Measurements from ENCODE around the gene DCXR.

The DCXR gene

GRCh38 chr17:82008941-82009405, 28.5 kb downstream of the DCXR start:
- FAIRE-seq = no peak

DNA sequence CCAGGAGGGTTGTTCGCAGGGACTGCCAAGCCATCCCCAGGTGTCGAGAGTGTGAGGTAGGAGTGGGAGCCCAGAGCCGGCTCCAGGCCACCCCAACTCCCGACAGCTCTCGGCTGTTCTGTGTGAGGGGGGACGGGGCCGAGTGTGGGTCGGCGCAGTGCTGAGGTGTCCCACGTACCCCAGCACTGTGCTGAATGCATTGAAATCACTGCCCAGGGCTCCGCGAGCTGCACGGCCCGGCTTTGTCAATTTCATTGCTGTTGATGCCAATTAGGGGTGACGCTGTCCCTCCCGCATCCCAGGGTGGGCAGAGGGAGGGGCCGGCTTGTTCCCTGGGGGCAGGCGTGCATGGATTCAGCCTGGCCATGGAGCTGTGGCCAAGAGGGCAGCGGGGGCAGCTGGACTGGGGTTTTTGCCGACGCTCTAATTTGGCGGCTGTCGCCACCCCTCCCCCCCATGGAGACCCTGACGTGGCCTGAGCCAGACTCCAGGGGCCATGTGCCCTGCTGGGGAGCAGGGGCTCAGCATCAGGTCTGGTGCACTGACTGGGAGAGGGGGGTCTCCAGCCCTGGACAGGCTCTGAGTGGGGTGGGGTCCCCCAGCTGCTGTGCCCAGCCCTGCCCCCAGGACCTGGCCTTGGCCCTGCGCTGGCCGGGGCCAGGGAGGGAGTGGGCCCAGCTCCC, 29.1 kb downstream of the DCXR start:
- no peak for FAIRE-seq

GRCh38 chr17:82007495-82008257, 29.8 kb downstream of the DCXR start:
- no peak for FAIRE-seq

DNA sequence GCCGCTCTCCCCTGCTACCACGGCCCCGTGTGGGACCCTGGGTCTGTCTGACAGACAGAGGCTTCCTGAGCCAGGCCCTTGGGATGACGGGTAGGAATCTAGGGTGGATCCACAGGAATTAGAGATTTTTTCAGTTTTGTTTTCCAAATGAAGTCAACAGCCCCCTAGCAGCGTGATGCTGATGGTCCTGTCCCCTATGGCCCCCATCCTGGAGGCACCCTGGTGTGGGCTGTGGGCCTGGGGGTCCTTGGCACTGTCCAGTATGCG, 30.3 kb downstream of the DCXR start:
- no peak for FAIRE-seq

DNA sequence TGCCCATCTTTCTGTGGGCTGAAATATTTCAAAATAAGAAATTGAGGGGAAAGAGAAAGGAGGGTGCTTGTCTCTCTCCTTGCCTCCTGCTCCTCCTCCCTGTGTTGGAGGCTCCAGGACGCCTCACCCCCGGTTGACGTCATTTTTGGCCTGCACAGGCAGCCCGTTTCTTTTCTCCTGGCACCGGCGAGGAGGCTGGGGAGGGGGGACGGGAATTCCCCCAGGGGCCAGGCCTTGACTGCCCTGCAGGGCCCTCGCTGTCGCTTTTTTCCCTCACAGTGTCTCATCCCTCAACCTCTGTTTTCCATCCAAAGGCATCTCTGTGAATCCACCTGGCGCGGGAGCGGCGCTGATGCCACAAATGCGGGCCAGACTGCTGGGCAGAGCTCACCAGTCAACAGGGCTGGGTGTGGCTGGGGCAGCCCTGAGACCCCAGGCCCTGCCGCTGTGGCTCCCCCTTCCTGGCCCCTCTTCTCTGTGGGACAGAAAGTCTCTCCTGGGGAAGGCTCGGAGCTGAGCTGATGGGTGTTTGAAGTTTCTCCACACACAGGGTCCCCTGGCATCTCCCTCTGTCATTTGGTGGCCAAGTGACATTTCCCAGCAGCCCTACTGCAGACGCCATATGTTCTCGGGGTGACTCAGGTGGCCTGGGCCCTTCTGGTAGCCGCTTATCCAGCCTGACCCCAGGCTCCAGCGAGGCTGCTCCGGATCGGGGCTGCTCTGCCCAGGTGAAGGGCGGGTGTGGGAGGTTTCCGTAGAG, 30.8 kb downstream of the DCXR start:
- no peak for FAIRE-seq

DNA sequence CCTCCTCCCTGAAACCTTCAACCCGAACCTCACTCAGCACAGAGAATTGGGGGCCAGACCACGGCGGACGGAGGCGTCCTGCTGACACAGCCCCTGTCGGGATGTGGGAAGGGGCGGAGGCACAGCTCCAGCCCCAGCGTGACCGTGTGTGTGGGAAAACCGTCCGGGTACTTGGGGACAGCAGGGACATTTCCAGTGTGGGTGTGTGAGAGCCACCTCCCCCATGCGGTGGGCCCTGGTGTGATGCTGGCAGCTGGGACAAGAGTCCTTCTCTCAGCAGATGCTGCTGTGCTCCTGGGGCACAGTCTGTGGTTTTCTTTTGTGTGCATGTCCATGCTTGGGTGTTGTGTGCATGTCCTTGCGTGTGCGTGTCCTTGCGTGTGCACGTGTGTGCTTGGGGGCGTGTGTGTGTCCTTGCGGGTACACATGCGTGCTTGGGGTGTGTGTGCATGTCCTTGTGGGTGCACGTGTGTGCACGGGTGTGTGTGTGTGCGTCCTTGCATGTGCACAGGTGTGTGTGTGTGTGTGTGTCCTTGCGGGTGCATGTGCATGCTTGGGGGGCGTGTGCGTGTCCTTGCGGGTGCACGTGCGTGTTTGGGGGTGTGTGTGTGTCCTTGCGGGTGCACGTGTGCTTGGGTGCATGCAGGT, 31.7 kb downstream of the DCXR start:
- no peak for FAIRE-seq

DNA sequence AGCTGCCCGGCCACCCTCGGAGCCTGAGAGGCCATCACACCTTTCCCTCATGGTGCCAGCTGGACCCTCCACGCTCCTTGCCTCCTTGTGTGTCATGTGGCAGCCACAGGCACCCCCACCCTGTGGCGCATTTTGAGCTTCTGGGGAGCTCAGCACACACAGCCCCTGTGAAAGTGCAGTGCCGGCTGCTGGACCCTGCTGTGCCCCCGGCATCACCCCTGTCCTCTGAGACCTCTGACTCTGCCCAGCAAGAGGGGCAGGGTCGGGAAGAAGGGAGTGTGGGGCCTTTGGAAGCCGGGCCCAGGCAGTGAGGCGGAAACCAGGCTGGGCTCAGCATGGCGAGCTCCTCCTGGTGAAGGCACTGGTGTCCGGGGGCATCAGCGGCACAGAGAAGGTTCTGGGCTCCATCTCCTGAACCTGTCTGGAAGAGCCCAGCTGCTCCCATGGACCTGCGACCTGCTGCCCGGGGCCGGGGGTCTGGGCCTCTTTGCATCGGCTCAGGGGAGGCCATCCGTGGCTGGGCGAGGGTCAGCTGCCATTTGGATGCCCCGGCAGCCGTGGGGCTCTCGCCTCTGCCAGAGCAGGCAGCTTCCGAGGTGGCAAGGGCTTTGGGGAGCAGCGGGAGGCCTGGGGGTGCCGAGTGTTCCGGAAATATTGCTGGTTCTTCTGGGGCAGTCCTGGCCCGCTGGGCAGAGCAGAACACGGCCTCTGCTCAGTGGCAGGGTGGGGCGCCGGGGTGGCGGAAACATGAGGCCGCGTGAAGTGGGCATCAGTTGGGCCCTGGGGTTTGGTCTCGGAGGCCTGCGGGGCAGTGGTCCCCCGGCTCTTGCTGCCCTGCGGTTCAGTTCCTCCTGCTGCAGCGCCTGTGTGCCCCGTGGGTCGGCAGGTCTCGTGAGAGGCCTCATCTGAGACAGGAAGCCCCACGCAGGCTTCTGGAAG, 32.7 kb downstream of the DCXR start:
- no peak for FAIRE-seq

- FAIRE-seq = no peak
These were observed 33.8 kb downstream of the DCXR start for GRCh38 chr17:82003411-82004381.

DNA sequence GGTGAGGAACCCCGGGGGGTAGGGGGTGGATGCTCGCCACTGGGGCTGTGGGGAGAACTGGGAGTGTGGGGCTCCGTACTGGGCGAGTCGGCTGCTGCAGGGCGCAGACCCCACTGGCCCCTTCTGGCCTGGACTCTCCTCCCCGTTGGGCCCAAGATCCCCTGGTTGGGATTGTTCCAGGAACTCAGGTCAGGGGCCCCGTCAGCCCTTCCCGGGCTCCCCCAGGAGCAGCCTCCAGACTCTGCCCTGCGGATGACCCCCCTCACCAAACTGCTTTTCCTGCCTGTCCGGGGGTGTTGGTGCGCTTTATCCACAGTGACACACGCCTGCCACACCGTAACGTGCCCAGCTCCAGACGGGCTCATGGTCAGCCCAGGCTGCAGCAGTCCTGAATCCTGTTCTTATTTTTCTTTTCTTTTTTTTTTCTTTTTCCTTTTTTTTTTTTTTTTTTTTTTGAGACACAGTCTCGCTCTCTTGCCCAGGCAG, 35.9 kb downstream of the DCXR start:
- no peak for FAIRE-seq

DNA sequence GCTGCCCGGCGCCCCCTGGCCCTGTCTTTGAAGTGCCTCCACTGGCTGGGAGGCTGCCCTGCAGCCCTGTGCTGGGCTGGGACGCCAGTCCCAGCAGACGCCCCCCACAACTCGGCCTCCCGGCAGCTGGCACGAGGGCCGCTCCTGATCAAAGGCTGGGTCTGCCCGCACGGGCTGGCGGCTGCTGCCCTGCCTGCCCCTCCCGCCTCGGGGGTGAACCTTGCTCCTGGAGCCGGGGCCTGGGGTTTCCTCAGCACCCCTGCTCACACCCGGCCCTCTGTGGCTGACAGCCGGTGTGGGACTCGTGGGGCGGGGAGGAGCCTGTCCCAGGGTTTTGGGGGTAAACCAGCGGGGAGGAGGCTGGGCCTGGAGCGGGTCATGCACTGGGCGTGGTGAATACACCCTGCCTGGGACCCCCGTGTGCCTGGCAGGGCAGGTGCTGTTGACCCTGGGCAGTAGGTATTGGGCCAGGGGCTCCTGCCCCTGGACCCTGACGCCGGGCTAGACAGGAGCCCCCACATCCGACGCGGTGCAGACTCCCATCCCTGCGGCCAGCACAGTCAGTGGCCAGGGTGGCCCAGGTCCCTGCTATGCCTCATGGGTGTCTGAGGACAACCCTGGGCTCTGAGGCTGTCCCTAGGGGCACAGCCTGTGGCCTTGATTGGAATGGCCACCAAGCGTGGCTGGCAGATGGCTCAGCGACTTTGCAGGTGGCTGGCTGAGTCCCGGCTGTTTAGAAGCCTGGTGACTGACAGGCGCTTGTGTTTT, 36.5 kb downstream of the DCXR start:
- FAIRE-seq = no peak

DNA sequence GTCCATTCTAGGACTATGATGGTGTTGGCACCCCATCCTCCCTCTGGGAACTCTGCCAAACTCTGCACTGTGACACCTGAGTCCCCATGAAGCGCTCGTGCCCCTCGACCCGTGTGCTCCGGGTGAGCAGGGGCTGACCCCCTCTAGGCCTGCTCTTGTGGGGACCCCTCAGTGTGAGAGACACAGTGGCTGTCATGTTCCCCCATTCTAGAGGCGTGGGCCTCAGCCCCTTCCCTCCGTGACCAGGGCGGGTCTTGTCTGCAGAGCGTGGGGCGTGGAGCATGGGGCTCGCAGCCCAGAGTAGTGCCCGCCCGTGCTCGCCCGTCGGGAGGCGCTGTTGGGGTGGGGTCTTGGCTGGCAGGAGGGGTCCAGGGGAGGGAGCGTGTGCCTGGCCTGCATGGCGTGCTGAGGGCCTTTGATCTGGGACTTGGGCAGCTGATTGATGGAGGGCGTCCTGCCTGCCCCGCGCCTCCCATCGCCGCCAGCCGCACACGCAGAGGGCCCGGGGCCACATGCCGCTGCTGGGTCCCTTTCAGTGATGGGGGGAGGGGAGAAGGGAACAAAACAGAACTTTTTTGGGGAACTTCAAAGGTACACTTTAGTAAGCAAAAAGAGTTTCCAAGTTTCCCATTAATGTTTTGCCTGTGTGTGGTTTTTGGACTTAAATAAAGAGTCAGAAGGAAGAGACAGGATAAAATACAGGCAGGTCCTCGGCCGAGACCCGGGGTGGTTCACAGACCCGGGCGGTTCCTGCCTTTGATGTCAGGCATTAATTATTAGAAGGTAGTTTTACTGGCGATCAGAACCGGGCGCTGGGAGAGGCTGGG, 37.3 kb downstream of the DCXR start:
- no peak for FAIRE-seq

- no peak for FAIRE-seq
These were observed 37.9 kb downstream of the DCXR start for GRCh38 chr17:81999587-81999975.

DNA sequence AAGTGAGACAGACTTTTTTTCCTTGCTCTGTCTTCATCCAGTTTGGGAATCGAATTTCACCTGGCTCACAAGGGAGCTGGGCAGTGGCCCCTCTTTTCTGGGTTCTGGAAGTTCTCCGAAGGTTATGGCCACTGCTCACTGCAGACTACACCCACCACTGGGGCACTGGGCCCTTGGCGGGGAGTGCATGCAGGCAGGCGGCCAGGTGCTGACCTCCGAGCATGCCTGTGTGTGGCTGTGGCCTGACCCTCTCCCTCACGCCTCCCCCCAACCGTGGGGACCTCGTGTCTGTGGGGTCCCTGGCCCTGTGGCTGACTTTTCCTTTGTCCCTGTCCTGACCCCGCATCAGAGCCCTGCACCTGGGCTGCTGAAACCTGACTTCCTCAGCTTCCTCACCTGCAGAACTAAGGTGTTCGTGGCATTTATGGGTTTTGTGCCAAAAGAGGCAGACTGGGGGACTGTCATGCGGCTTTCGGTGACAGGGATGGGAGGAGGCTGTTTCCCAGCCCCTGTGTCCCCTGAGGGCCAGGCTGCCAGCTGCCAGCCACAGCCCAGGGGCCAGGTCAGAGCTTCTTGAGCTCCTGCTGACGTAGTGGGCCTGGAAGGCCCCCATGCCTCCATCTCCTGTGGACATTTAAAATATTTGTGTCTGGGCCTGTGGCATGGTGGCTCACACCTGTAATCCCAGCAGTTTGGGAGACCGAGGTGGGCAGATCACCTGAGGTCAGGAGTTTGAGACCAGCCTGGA, 38.6 kb downstream of the DCXR start:
- FAIRE-seq = no peak

DNA sequence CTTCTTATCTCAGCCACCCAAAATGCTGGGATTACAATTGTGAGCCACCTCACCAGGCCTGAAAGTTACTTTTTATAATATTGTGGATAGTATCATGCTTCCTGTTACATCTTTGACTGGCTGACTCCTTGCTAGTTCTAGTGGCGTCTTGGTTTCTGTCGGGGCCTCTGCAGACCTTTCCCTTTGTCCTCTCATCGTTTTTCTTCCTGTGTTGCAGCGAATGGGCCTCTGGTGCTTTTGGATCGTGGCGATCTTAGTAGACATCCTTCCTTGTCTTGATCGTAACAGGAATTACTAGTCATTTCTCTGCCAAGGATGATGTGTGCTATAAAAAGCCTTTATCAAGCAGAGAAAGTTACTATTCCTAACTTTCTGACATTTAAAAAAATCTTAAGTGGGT, 39.3 kb downstream of the DCXR start:
- FAIRE-seq = no peak

GRCh38 chr17:81996757-81997441, 40.6 kb downstream of the DCXR start:
- FAIRE-seq = no peak

- no peak for FAIRE-seq
These were observed 41.2 kb downstream of the DCXR start for GRCh38 chr17:81996232-81996756.

DNA sequence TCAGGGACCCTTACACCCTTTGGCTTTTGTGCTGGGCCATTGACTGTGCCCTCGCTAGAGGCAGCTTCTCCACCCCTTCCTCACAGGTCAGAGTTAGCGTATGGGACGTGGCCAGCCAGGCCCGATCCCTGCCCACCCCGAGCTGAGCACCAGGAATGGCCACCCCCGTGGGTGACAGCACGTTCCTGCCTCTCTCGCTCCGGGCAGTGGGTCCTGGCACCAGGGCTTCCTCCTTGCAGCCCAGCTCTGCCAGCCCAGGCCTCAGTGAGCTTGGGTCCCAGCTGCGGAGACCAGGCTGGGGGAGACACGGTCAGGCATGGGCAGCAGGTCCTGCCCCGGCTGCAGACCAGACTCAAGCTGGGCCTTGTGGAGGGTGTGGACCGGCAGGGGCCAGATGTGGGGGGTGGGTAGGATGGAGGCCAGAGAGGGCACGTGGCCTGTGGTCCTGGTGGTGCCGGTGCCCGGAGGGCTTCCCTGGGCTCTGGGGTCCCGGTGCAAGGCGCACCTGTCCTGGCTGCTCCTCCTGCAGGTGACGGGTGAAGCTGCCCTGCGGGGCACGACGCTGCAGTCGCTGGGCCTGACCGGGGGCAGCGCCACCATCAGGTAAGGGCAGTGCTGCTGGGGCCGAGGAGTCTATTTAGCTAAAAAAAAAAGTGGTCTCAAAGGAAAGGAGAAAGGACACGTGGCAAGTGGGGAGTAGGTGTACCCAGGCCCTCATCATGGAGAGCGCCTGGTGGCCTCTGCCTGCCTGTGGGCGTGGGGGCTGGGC, 41.9 kb downstream of the DCXR start:
- FAIRE-seq = no peak

Measured in TTC549 (cell line).